ENCODE results near the gene SBSN.
A peak's percentile ranks its signal among the peaks of the same experiment; 100 is the strongest.

Gene SBSN

DNA sequence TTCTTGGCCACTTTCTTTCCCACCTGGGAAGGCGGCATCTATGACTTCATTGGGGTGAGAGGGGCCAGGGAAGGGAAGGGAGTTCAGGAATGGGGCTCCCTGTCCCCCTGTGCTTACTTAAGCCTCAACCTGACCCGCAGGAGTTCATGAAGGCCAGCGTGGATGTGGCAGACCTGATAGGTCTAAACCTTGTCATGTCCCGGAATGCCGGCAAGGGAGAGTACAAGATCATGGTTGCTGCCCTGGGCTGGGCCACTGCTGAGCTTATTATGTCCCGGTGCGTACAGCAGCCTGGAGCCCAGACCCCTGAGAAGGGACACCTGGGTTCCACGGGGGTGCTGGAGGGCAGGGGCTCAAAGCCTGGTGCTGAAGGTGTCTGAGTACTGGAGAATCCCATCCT, 18.4 kb upstream of the SBSN start:
- no peak for FAIRE-seq
- TF ChIP-seq TAF1 (IDR thresholded peaks at IDR 0.05; ENCODE audit: low read depth, low read length) = no peak
- no peak for TF ChIP-seq POLR2AphosphoS5 (IDR thresholded peaks at IDR 0.05; ENCODE audit: low read depth, low read length)
- no peak for TF ChIP-seq SPI1 (IDR thresholded peaks at IDR 0.05; ENCODE audit: low read depth, low read length)
- no peak for TF ChIP-seq POLR2A (IDR thresholded peaks at IDR 0.05; ENCODE audit: low read depth, low read length)
- no peak for TF ChIP-seq PAX5 (IDR thresholded peaks at IDR 0.05; ENCODE audit: insufficient read depth, low read length, severe bottlenecking)
- TF ChIP-seq POU2F2 (IDR thresholded peaks at IDR 0.05; ENCODE audit: low read depth, low read length) = no peak

DNA sequence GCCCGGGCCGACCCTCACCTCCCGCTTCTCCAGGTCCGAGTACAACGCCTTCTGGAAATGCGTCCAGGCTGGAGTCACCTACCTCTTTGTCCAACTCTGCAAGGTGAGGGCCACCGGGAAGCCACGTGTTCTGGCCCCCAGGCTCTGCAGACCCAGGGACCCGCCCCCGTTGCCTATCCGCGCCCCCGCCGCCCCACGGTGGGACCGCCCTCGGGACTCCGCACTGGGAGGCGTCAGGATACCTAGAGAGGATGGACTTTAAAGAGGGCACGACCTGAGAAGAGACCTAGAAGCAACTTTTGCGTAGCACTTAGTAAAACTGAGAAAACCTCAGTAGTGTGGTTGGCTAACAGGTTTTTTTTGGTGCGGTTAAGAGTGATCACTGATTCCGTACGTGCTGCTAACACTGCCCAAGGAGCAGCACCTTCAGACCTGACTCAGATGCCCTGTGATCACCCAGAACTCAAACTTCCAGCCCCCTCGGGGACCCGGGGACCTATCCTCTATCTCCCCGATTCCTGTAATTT, 17.8 kb upstream of the SBSN start:
- DNase-seq (ENCODE audit: insufficient read length, low spot score) (peak; percentile 69), FAIRE-seq (peak; percentile 87)
- TF ChIP-seq PAX5 (IDR thresholded peaks at IDR 0.05; ENCODE audit: insufficient read depth, low read length, severe bottlenecking) (no peak), POLR2AphosphoS5 (IDR thresholded peaks at IDR 0.05; ENCODE audit: low read depth, low read length) (no peak), TAF1 (IDR thresholded peaks at IDR 0.05; ENCODE audit: low read depth, low read length) (no peak), POU2F2 (IDR thresholded peaks at IDR 0.05; ENCODE audit: low read depth, low read length) (no peak), POLR2A (IDR thresholded peaks at IDR 0.05; ENCODE audit: low read depth, low read length) (no peak), SPI1 (IDR thresholded peaks at IDR 0.05; ENCODE audit: low read depth, low read length) (no peak)

More for the DNA sequence above, 18.4 kb upstream of the SBSN start:
- no peak for DNase-seq (ENCODE audit: insufficient read length, low spot score)

DNA sequence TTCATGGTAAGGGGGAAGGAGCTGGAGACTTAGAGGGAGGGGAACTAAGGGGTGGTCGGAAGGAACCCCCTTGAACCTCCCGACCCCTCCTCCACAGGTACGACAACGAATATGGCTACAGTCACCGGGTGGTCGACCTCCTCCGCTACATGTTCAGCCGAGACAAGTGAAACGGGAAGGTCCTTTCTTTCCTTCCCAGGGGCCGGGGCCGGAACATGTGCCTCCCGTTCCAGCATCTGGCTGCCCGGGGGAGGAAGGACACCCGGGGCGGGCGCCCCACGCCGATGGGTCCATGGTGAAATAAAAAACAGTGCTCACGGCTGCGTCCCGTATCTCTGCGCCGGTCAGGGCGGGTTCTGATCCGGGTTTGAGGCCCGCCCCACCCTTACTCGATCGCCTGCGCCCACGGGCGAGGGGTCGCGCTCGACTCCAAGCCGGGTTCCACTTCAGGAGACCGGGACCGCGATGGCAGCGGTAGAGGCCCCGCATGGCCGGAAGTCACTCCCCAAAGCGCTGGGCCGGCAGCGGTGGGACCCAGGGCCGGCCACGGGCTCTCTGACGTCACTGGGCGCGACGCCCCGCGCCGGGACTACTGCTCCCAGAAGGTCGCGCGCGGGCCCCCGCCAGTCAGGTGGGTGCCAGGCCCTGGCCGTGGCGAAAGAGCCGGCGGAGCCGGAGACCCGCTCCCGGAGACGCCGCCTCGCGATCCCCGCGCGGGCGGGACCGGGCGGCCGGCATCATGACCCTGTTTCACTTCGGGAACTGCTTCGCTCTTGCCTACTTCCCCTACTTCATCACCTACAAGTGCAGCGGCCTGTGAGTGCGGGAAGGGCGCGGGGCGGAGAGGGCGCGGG, 17.1 kb upstream of the SBSN start, which contains the start of gene TMEM147:
TMEM147 (plus strand) TSS at position 626 of the 854 bp plus-strand sequence; CDS start at position 740, 114 bp downstream.
- DNase-seq (ENCODE audit: insufficient read length, low spot score) = peak; percentile 100
- peak; percentile 90 for FAIRE-seq

DNA sequence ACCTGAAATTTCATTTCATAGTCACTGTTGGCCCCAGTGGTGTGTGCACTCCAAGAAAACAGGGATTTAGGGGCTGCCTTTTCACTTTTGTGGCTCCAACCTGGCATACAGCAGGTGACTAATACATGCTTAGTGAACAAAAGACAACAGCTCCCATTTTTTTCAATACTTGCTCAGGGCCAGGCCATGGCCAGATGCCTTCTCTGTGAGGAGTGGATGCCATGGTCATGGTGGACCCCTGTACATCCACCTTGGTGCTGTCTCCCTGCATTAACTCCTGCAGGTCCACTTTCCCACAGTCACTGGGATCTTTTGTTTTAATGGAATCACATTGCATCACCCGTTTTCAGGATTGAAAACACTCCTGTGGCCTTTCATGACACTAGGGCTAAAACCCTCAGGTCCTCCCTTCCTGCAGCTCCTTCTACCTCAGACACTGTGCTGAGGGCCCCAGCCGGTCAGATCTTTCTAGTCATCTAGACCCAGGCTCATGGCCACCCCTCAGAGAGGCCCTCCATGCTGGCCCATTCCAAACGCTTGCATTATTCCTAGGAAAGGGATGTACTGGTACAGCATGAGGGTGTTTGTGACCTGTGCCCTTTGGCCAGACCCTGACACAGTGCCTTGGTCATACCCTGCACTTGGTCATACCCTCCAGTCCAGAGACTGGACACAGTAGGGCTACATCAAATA, 16.1 kb upstream of the SBSN start:
- DNase-seq (ENCODE audit: insufficient read length, low spot score) (no peak), FAIRE-seq (peak; percentile 69)
- TF ChIP-seq POLR2A (IDR thresholded peaks at IDR 0.05; ENCODE audit: low read depth, low read length) = no peak
- TF ChIP-seq PAX5 (IDR thresholded peaks at IDR 0.05; ENCODE audit: insufficient read depth, low read length, severe bottlenecking) = no peak
- no peak for TF ChIP-seq POLR2AphosphoS5 (IDR thresholded peaks at IDR 0.05; ENCODE audit: low read depth, low read length)
- TF ChIP-seq POU2F2 (IDR thresholded peaks at IDR 0.05; ENCODE audit: low read depth, low read length) = no peak
- TF ChIP-seq SPI1 (IDR thresholded peaks at IDR 0.05; ENCODE audit: low read depth, low read length) = no peak
- no peak for TF ChIP-seq TAF1 (IDR thresholded peaks at IDR 0.05; ENCODE audit: low read depth, low read length)

More for the DNA sequence above, 17.1 kb upstream of the SBSN start, which contains the start of gene TMEM147:
- peak; percentile 41; the same call in 1 of the 2 replicates for TF ChIP-seq TAF1 (IDR thresholded peaks at IDR 0.05; ENCODE audit: low read depth, low read length)
- peak; percentile 22 for TF ChIP-seq PAX5 (IDR thresholded peaks at IDR 0.05; ENCODE audit: insufficient read depth, low read length, severe bottlenecking)
- no peak for TF ChIP-seq POU2F2 (IDR thresholded peaks at IDR 0.05; ENCODE audit: low read depth, low read length)
- no peak for TF ChIP-seq SPI1 (IDR thresholded peaks at IDR 0.05; ENCODE audit: low read depth, low read length)
- TF ChIP-seq POLR2A (IDR thresholded peaks at IDR 0.05; ENCODE audit: low read depth, low read length) = no peak
- 0 out of 2 replicates have a peak, but pooled peaks have one; percentile 48 for TF ChIP-seq POLR2AphosphoS5 (IDR thresholded peaks at IDR 0.05; ENCODE audit: low read depth, low read length)

DNA sequence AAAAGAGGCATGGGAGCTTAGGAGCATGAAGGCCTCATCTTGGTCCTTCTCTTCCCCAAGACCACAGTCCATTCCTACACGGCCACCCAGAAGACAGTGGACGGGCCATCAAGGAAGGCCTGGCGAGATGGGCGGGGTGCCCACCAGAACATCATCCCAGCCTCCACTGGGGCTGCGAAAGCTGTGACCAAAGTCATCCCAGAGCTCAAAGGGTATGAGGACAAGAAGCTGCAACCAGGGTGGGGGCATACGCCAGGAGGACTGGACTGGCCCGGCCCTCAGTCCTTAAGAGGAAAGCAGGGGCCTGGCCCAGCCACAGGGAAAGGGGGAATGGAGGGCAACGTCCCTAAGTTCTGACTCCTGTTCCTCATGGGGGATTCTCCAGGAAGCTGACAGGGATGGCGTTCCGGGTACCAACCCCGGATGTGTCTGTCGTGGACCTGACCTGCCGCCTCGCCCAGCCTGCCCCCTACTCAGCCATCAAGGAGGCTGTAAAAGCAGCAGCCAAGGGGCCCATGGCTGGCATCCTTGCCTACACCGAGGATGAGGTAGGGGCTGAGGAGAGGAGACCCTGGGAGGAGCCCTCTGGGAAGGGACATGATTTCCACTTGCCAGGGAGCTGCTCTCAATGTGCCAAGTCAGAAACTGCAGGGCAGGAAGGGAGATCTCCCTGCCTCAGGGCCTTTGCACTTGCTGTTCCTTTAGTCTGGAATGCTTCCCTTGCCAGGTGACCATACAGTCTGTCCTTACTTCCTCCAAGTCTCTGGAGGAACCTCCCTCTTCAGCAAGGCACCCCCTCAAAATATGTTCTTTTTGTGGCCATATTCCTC, 15.4 kb upstream of the SBSN start:
- DNase-seq (ENCODE audit: insufficient read length, low spot score) = no peak
- TF ChIP-seq POU2F2 (IDR thresholded peaks at IDR 0.05; ENCODE audit: low read depth, low read length) (no peak), PAX5 (IDR thresholded peaks at IDR 0.05; ENCODE audit: insufficient read depth, low read length, severe bottlenecking) (no peak), SPI1 (IDR thresholded peaks at IDR 0.05; ENCODE audit: low read depth, low read length) (no peak), POLR2A (IDR thresholded peaks at IDR 0.05; ENCODE audit: low read depth, low read length) (peak; percentile 45; the same call in 1 of the 2 replicates)
- FAIRE-seq = no peak

DNA sequence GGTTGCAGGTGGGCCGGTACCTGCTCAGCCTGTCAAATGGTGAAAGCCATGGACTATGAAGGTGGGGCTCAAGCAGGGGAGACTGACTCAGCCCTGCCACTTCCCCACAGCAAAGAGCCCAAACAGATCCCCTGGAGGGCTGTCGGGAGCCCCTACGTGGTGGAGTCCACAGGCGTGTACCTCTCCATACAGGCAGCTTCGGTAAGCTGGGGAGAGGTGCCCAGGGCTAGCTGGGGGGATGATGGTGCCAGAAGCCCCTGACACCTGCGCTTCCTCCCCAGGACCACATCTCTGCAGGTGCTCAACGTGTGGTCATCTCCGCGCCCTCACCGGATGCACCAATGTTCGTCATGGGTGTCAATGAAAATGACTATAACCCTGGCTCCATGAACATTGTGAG, 14.1 kb upstream of the SBSN start:
- TF ChIP-seq POU2F2 (IDR thresholded peaks at IDR 0.05; ENCODE audit: low read depth, low read length) (no peak), POLR2A (IDR thresholded peaks at IDR 0.05; ENCODE audit: low read depth, low read length) (no peak), SPI1 (IDR thresholded peaks at IDR 0.05; ENCODE audit: low read depth, low read length) (no peak), POLR2AphosphoS5 (IDR thresholded peaks at IDR 0.05; ENCODE audit: low read depth, low read length) (no peak), PAX5 (IDR thresholded peaks at IDR 0.05; ENCODE audit: insufficient read depth, low read length, severe bottlenecking) (no peak), TAF1 (IDR thresholded peaks at IDR 0.05; ENCODE audit: low read depth, low read length) (no peak)
- DNase-seq (ENCODE audit: insufficient read length, low spot score) (no peak), FAIRE-seq (no peak)

DNA sequence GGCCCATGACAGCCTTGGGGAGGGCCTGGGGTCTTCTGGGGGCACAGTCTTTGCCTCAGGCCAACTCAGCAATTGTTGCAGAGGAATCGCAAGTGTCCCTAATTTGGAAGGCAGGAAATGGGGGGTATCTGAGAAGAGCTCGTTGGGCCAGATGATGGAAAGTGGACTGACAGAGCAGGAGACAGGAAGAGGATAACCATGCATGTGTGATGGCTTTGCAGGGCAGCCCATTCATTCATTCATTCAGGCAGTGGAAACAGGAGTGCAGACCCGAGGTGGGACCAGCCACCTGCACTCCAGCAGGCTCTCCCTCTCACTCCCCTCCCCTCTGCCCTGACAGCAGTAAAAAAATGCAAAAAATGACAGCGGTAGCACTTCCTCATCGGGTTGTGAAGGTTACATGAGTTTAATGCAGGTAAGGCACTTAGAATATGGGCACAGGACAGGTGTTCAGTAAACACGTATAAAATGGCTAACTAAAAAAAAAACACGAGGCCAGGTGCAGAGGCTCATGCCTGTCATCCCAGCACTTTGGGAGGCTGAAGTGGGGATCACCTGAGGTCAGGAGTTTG, 12.3 kb upstream of the SBSN start:
- no peak for DNase-seq (ENCODE audit: insufficient read length, low spot score)
- TF ChIP-seq PAX5 (IDR thresholded peaks at IDR 0.05; ENCODE audit: insufficient read depth, low read length, severe bottlenecking) (no peak), SPI1 (IDR thresholded peaks at IDR 0.05; ENCODE audit: low read depth, low read length) (peak; percentile 86)
- FAIRE-seq = peak; percentile 89

DNA sequence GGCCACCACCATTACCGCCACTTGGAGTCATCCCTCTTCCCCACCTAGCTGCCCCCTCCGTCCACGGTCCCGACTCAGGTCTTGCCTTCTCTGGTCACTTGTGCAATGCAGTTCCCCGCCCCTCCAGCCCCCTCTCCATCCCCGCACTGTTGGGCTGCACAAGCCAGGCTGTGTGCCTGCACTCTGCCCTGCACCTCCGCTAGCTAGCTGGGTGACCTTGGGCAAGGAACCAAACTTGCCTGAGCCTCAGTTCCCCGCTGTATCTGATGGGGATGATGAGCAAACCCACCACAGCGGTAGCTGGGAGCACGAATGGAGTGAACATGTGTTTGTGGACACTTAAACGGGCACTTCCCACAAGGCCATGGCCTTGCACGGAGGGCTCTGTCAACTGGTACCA, 11.7 kb upstream of the SBSN start:
- DNase-seq (ENCODE audit: insufficient read length, low spot score) (no peak), FAIRE-seq (no peak)
- TF ChIP-seq SPI1 (IDR thresholded peaks at IDR 0.05; ENCODE audit: low read depth, low read length) = no peak
- TF ChIP-seq POLR2AphosphoS5 (IDR thresholded peaks at IDR 0.05; ENCODE audit: low read depth, low read length) = peak; percentile 19; the same call in 1 of the 2 replicates
